OCI-LY1 (cell line): ENCODE results near the gene ERBB4.

Experiments used
- EZH2 ChIP-seq: fragments of 200-600 bp; sonication (generic), shearing (Covaris generic); IDR thresholded peaks from 2 replicates; pipeline ENCODE4 v1.8.0; 2017; ENCODE audit warnings: borderline replicate concordance, mixed run types, mild to moderate bottlenecking, antibody characterized with exemption, low read length, moderate library complexity, mixed read lengths
- TF ChIP-seq, protein P1 (sequence below): fragments of 200-600 bp; sonication (generic), shearing (Covaris generic); IDR thresholded peaks from 2 replicates; pipeline ENCODE4 v1.5.1; 2017; ENCODE audit warnings: mild to moderate bottlenecking, antibody characterized with exemption, low read length, moderate library complexity, mixed read lengths

DNA sequence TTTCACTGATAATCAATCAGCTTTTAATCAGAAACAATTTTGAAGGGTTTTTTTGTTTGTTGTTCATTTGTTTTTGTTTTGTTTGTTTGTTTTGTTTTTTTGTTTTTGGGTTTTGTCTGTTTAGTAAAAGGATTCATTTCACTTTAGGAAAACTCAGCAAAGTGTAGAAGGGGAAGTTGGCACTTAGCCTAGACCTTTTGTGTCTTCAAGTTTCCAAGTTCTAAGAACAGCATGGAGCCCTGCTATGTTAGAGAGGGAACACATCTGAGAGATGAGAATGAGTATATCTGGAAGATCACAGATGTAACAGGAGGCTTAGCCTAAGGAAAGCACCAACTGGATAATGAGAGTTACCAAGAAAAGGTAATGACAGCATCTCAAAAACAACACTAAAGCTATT is 501.5 kb downstream of the ERBB4 start:
- TF ChIP-seq, protein P1, sequence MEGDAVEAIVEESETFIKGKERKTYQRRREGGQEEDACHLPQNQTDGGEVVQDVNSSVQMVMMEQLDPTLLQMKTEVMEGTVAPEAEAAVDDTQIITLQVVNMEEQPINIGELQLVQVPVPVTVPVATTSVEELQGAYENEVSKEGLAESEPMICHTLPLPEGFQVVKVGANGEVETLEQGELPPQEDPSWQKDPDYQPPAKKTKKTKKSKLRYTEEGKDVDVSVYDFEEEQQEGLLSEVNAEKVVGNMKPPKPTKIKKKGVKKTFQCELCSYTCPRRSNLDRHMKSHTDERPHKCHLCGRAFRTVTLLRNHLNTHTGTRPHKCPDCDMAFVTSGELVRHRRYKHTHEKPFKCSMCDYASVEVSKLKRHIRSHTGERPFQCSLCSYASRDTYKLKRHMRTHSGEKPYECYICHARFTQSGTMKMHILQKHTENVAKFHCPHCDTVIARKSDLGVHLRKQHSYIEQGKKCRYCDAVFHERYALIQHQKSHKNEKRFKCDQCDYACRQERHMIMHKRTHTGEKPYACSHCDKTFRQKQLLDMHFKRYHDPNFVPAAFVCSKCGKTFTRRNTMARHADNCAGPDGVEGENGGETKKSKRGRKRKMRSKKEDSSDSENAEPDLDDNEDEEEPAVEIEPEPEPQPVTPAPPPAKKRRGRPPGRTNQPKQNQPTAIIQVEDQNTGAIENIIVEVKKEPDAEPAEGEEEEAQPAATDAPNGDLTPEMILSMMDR, result no peak
- no peak for TF ChIP-seq EZH2
